GM18520 (cell line): ENCODE measurements around the gene UROC1.

ENCODE experiments used
- ATAC-seq: cut with Tn5 transposase; IDR thresholded peaks from one replicate; pipeline ENCODE4 v1.9.1; 2021; ENCODE audit not compliant: unreplicated experiment

UROC1 gene

GRCh38 chr3:126481808-126482502 lies 35.6 kb downstream of the UROC1 start:
- no peak for ATAC-seq

GRCh38 chr3:126480861-126481260 lies 36.7 kb downstream of the UROC1 start:
- ATAC-seq = no peak

GRCh38 chr3:126480206-126480605 lies 37.4 kb downstream of the UROC1 start:
- ATAC-seq = no peak

- no peak for ATAC-seq
Observed at GRCh38 chr3:126479642-126480041, 37.9 kb downstream of the UROC1 start.

GRCh38 chr3:126478581-126479310 lies 38.8 kb downstream of the UROC1 start:
- no peak for ATAC-seq

GRCh38 chr3:126477061-126477380 lies 40.6 kb downstream of the UROC1 start:
- ATAC-seq = no peak

- ATAC-seq = peak; percentile 5
Observed at GRCh38 chr3:126476166-126477060, 41.2 kb downstream of the UROC1 start.

- peak; percentile 80 for ATAC-seq
Observed at GRCh38 chr3:126475413-126476114, 42.0 kb downstream of the UROC1 start, which contains the start of gene ZXDC. ZXDC (minus strand) TSS chr3:126475891; CDS start chr3:126475865, 26 bp downstream.

GRCh38 chr3:126474498-126475412 lies 42.8 kb downstream of the UROC1 start:
- peak; percentile 10 for ATAC-seq

- ATAC-seq = no peak
Observed at GRCh38 chr3:126473292-126474168, 44.0 kb downstream of the UROC1 start.

- ATAC-seq = no peak
Observed at GRCh38 chr3:126472277-126473006, 45.1 kb downstream of the UROC1 start.

- ATAC-seq = no peak
Observed at GRCh38 chr3:126469479-126469878, 48.1 kb downstream of the UROC1 start.

GRCh38 chr3:126468028-126468891 lies 49.3 kb downstream of the UROC1 start:
- no peak for ATAC-seq

- ATAC-seq = no peak
Observed at GRCh38 chr3:126467611-126467955, 50.0 kb downstream of the UROC1 start.

- ATAC-seq = no peak
Observed at GRCh38 chr3:126466886-126467610, 50.5 kb downstream of the UROC1 start.

GRCh38 chr3:126465928-126466544 lies 51.5 kb downstream of the UROC1 start:
- no peak for ATAC-seq
